Fibroblast of skin of abdomen (primary cell): ENCODE data around the gene TEKT5.
"Not testable (repeated sequence)": the region's sequence is repeated elsewhere in the genome, so short reads cannot be mapped to it uniquely, and the experiment has no call there.

Experiments used
- DNase-seq: peaks from one replicate; pipeline ENCODE4 v3.0.0-alpha.2; 2013

The TEKT5 gene

GRCh38 chr16:10657925-10658324 lies 36.8 kb downstream of the TEKT5 start:
- DNase-seq: no peak

- no peak for DNase-seq
These were observed 38.1 kb downstream of the TEKT5 start for GRCh38 chr16:10656618-10657017.

GRCh38 chr16:10655415-10655977 lies 39.2 kb downstream of the TEKT5 start:
- DNase-seq: no peak

GRCh38 chr16:10654592-10655414 lies 39.9 kb downstream of the TEKT5 start:
- DNase-seq: no peak

- DNase-seq: no peak
These were observed 41.8 kb downstream of the TEKT5 start for GRCh38 chr16:10652730-10653590.

- not testable (repeated sequence) for DNase-seq
These were observed 45.6 kb downstream of the TEKT5 start for GRCh38 chr16:10649098-10649497.

GRCh38 chr16:10647721-10648296 lies 46.9 kb downstream of the TEKT5 start:
- DNase-seq: no peak

- no peak for DNase-seq
These were observed 47.4 kb downstream of the TEKT5 start for GRCh38 chr16:10647264-10647720.

- no peak for DNase-seq
These were observed 48.0 kb downstream of the TEKT5 start for GRCh38 chr16:10646581-10647263.

GRCh38 chr16:10646228-10646580 lies 48.5 kb downstream of the TEKT5 start:
- DNase-seq: no peak

GRCh38 chr16:10644092-10644491 lies 50.6 kb downstream of the TEKT5 start:
- DNase-seq: no peak

GRCh38 chr16:10642964-10643363 lies 51.8 kb downstream of the TEKT5 start:
- no peak for DNase-seq

- no peak for DNase-seq
These were observed 52.5 kb downstream of the TEKT5 start for GRCh38 chr16:10641953-10642949.

GRCh38 chr16:10641555-10641952 lies 53.2 kb downstream of the TEKT5 start:
- no peak for DNase-seq

- no peak for DNase-seq
These were observed 53.8 kb downstream of the TEKT5 start for GRCh38 chr16:10640934-10641333.

GRCh38 chr16:10638101-10638500 lies 56.6 kb downstream of the TEKT5 start:
- DNase-seq: no peak

- DNase-seq: no peak
These were observed 57.2 kb downstream of the TEKT5 start for GRCh38 chr16:10637337-10638037.

GRCh38 chr16:10635365-10636021 lies 59.2 kb downstream of the TEKT5 start:
- DNase-seq: no peak

GRCh38 chr16:10633429-10633828 lies 61.3 kb downstream of the TEKT5 start:
- not testable (repeated sequence) for DNase-seq

GRCh38 chr16:10631886-10632285 lies 62.8 kb downstream of the TEKT5 start:
- no peak for DNase-seq
